Duodenal mucosa (tissue), 2 donors: ENCODE measurements around the gene RHOT2.

Experiments used
- H3K27ac ChIP-seq: one replicate; pipeline ENCODE4 v1.7.0; 2013; ENCODE audit warnings: low read depth, low read length
- H3K27me3 ChIP-seq, 2 donors: one replicate each; pipeline ENCODE4 v1.7.0; 2013; ENCODE audit warnings: low read length in 2 of 2, control low read depth in 1 of 2; ENCODE audit not compliant: insufficient read depth in 2 of 2, control insufficient read depth in 1 of 2
- H3K36me3 ChIP-seq, 2 donors: one replicate each; pipeline ENCODE4 v1.7.0; 2013; ENCODE audit warnings: low read length in 2 of 2, control low read depth in 1 of 2; ENCODE audit not compliant: insufficient read depth in 2 of 2, control insufficient read depth in 1 of 2
- H3K4me1 ChIP-seq, 2 donors: one replicate each; pipeline ENCODE4 v1.7.0; 2013; ENCODE audit warnings: low read length in 2 of 2, control low read depth in 1 of 2; ENCODE audit not compliant: insufficient read depth in 2 of 2, control insufficient read depth in 1 of 2
- H3K4me3 ChIP-seq, 2 donors: one replicate each; pipeline ENCODE4 v1.7.0; 2013; ENCODE audit warnings: low read length in 2 of 2, low read depth in 1 of 2
- H3K9ac ChIP-seq, 2 donors: one replicate each; pipeline ENCODE4 v1.7.0; 2013; ENCODE audit warnings: low read length in 2 of 2, low read depth in 1 of 2
- H3K9me3 ChIP-seq, 2 donors: one replicate each; pipeline ENCODE4 v1.7.0; 2013; ENCODE audit warnings: low read length in 2 of 2, control low read depth in 1 of 2; ENCODE audit not compliant: control insufficient read depth in 1 of 2

Gene RHOT2

GRCh38 chr16:626787-627453 lies 41.0 kb upstream of the RHOT2 start:
- Histone ChIP-seq H3K9ac (no peak overlapping the region), H3K4me3 (no peak overlapping the region), H3K9me3 (no peaks in the 10 kb centered on the region), H3K4me1 (peaks cover 0 to 9% of the 10 kb centered on the region in 2 donors), H3K36me3 (peaks cover 0 to 30% of the 10 kb centered on the region in 2 donors), H3K27ac (no peak overlapping the region), H3K27me3 (no peaks in the 10 kb centered on the region)

GRCh38 chr16:627454-628239 lies 40.3 kb upstream of the RHOT2 start:
- no peak overlapping the region for H3K9ac ChIP-seq
- H3K4me1 ChIP-seq, result peaks cover 0 to 9% of the 10 kb centered on the region in 2 donors
- no peak overlapping the region for H3K4me3 ChIP-seq
- H3K27ac ChIP-seq, result no peak overlapping the region
- H3K27me3 ChIP-seq, result no peaks in the 10 kb centered on the region
- H3K36me3 ChIP-seq, result peaks cover 0 to 30% of the 10 kb centered on the region in 2 donors
- no peaks in the 10 kb centered on the region for H3K9me3 ChIP-seq

- Histone ChIP-seq H3K36me3 (peaks cover 0 to 30% of the 10 kb centered on the region in 2 donors), H3K4me3 (no peak overlapping the region), H3K4me1 (peaks cover 0 to 9% of the 10 kb centered on the region in 2 donors), H3K27ac (no peak overlapping the region), H3K9ac (no peak overlapping the region), H3K27me3 (no peaks in the 10 kb centered on the region), H3K9me3 (no peaks in the 10 kb centered on the region)
Measured at GRCh38 chr16:628321-629061, 39.4 kb upstream of the RHOT2 start.

- H3K27me3 ChIP-seq, result no peaks in the 10 kb centered on the region
- no peak overlapping the region for H3K4me3 ChIP-seq
- H3K27ac ChIP-seq, result no peak overlapping the region
- H3K9me3 ChIP-seq, result no peaks in the 10 kb centered on the region
- H3K36me3 ChIP-seq, result peaks cover 0 to 38% of the 10 kb centered on the region in 2 donors
- H3K4me1 ChIP-seq, result peaks cover 0 to 9% of the 10 kb centered on the region in 2 donors
- no peak overlapping the region for H3K9ac ChIP-seq
Measured at GRCh38 chr16:629185-629832, 38.6 kb upstream of the RHOT2 start.

- H3K4me3 ChIP-seq, result no peak overlapping the region
- H3K27me3 ChIP-seq, result no peaks in the 10 kb centered on the region
- H3K9ac ChIP-seq, result no peak overlapping the region
- H3K9me3 ChIP-seq, result no peaks in the 10 kb centered on the region
- peaks cover 0 to 11% of the 10 kb centered on the region in 2 donors for H3K4me1 ChIP-seq
- H3K36me3 ChIP-seq, result peaks cover 0 to 39% of the 10 kb centered on the region in 2 donors
- H3K27ac ChIP-seq, result no peak overlapping the region
Measured at GRCh38 chr16:629833-630248, 38.1 kb upstream of the RHOT2 start.

GRCh38 chr16:630249-630814 lies 37.6 kb upstream of the RHOT2 start:
- Histone ChIP-seq H3K4me1 (peaks cover 0 to 16% of the 10 kb centered on the region in 2 donors), H3K9ac (no peak overlapping the region), H3K36me3 (peaks cover 0 to 39% of the 10 kb centered on the region in 2 donors), H3K9me3 (no peaks in the 10 kb centered on the region), H3K4me3 (no peak overlapping the region), H3K27ac (no peak overlapping the region), H3K27me3 (no peaks in the 10 kb centered on the region)

GRCh38 chr16:630815-631405 lies 37.0 kb upstream of the RHOT2 start, which contains the start of gene WFIKKN1:
Gene WFIKKN1, plus strand, starts transcription at chr16:630985. Its CDS starts 269 bp downstream, at chr16:631254.
- H3K4me1 ChIP-seq, result peaks cover 0 to 19% of the 10 kb centered on the region in 2 donors
- H3K4me3 ChIP-seq, result no peak within 1 kb of the TSS
- peaks cover 0 to 34% of the 10 kb centered on the region in 2 donors for H3K36me3 ChIP-seq
- H3K27ac ChIP-seq, result no peak within 1 kb of the TSS
- H3K27me3 ChIP-seq, result no peaks in the 10 kb centered on the region
- no peaks in the 10 kb centered on the region for H3K9me3 ChIP-seq
- no peak within 1 kb of the TSS for H3K9ac ChIP-seq

GRCh38 chr16:631808-632358 lies 36.0 kb upstream of the RHOT2 start:
- Histone ChIP-seq H3K27ac (no peak overlapping the region), H3K27me3 (no peaks in the 10 kb centered on the region), H3K36me3 (peaks cover 0 to 27% of the 10 kb centered on the region in 2 donors), H3K4me3 (no peak overlapping the region), H3K9me3 (no peaks in the 10 kb centered on the region), H3K4me1 (peaks cover 0 to 19% of the 10 kb centered on the region in 2 donors), H3K9ac (no peak overlapping the region)
